Measurements from ENCODE around the gene G6PC2.

Gene G6PC2

GRCh38 chr2:168949324-168949723 is 48.2 kb downstream of the G6PC2 start:
- no peak for DNase-seq

- no peak for DNase-seq
These were observed 50.8 kb downstream of the G6PC2 start for GRCh38 chr2:168951871-168952270.

- DNase-seq, result no peak
These were observed 51.3 kb downstream of the G6PC2 start for GRCh38 chr2:168952424-168952823.

- DNase-seq, result no peak
These were observed 53.2 kb downstream of the G6PC2 start for GRCh38 chr2:168954256-168954655.

GRCh38 chr2:168955321-168955720 is 54.2 kb downstream of the G6PC2 start:
- no peak for DNase-seq

GRCh38 chr2:168956392-168956791 is 55.3 kb downstream of the G6PC2 start:
- no peak for DNase-seq
